Bronchial smooth muscle cell (primary cell): ENCODE results near the gene MIR17HG. TPM values are rescaled to one million over a fixed set of nuclear protein-coding genes. Genes with fewer than 3 reads are reported as not detected.

Experiments
- total RNA-seq: library from RNA; depleted of rRNA; stranded (reverse); fragments of >200 nt; gene quantifications from 2 replicates; pipeline ENCODE4 v1.2.1, GENCODE V29; 2014

Gene MIR17HG
- 2.0 and 3.3 TPM in 2 replicates for total RNA-seq

GRCh38 chr13:91347202-91347995 is at the start of gene MIR17HG:
Gene MIR17HG (plus strand): TSS chr13:91347687.

GRCh38 chr13:91398413-91399188 is 51.1 kb downstream of the MIR17HG start, which contains the start of gene GPC5:
Gene GPC5 (plus strand): TSS chr13:91398621.

Other genes starting within 250 kb of the MIR17HG start
- gene GPC5, start 50.9 kb downstream of the MIR17HG start, total RNA-seq, result 0.16 TPM in 1 of 2 replicates, not detected in the other